Karpas-422 (cell line): ENCODE measurements around the gene TUBB8. TPM values are rescaled to one million over a fixed set of nuclear protein-coding genes. Genes with fewer than 3 reads are reported as not detected.
"Not testable (repeated sequence)": the region's sequence is repeated elsewhere in the genome, so short reads cannot be mapped to it uniquely, and the experiment has no call there.

Experiments used
- DNase-seq: peaks from one replicate; pipeline ENCODE4 v3.0.0-alpha.2; 2015
- H2AFZ ChIP-seq: fragments of 200-600 bp; sonication (generic); 2 replicates; pipeline ENCODE4 v1.6.1; 2014; ENCODE audit warnings: antibody characterized with exemption, low read length, mixed read lengths
- H3K27ac ChIP-seq: fragments of 200-600 bp; sonication (generic); 2 replicates; pipeline ENCODE4 v1.5.1; 2014; ENCODE audit warnings: mild to moderate bottlenecking, low read length, moderate library complexity
- H3K27me3 ChIP-seq: fragments of 200-600 bp; sonication (generic); 2 replicates; pipeline ENCODE4 v1.6.1; 2014; ENCODE audit warnings: low read length, mixed read lengths
- H3K36me3 ChIP-seq: fragments of 200-600 bp; sonication (generic); 2 replicates; pipeline ENCODE4 v1.6.1; 2014; ENCODE audit warnings: low read length, mixed read lengths; ENCODE audit not compliant: insufficient read depth
- H3K4me1 ChIP-seq: fragments of 200-600 bp; sonication (generic); 2 replicates; pipeline ENCODE4 v1.6.1; 2014; ENCODE audit warnings: mild to moderate bottlenecking, low read length, mixed read lengths
- H3K4me2 ChIP-seq: fragments of 200-600 bp; sonication (generic); 2 replicates; pipeline ENCODE4 v1.6.1; 2014; ENCODE audit warnings: low read length, low read depth, mild to moderate bottlenecking; ENCODE audit not compliant: poor library complexity, severe bottlenecking
- H3K4me3 ChIP-seq: fragments of 200-600 bp; sonication (generic); 2 replicates; pipeline ENCODE4 v1.5.1; 2014; ENCODE audit warnings: mild to moderate bottlenecking, antibody characterized with exemption, low read length, mixed read lengths
- H3K79me2 ChIP-seq: fragments of 200-600 bp; sonication (generic); 2 replicates; pipeline ENCODE4 v1.6.1; 2014; ENCODE audit warnings: mild to moderate bottlenecking, low read length, mixed read lengths
- H3K9ac ChIP-seq: fragments of 200-600 bp; sonication (generic); 2 replicates; pipeline ENCODE4 v1.6.0; 2014; ENCODE audit warnings: low read length
- H3K9me2 ChIP-seq: fragments of 200-600 bp; sonication (generic), shearing (Covaris generic); replicated peaks from 2 replicates; pipeline ENCODE4 v1.6.0; 2014; ENCODE audit warnings: mild to moderate bottlenecking, low read length, moderate library complexity; ENCODE audit not compliant: insufficient read depth
- H3K9me3 ChIP-seq: fragments of 300-700, 200-600 bp; sonication (generic); 2 replicates; pipeline ENCODE4 v1.6.1; 2014; ENCODE audit warnings: low read length, mixed read lengths
- H4K20me1 ChIP-seq: fragments of 200-600 bp; sonication (generic); 2 replicates; pipeline ENCODE4 v1.6.1; 2014; ENCODE audit warnings: mild to moderate bottlenecking, antibody characterized with exemption, low read length, low read depth; ENCODE audit not compliant: insufficient read depth
- total RNA-seq: library from RNA; depleted of rRNA; stranded (reverse); fragments of >200 nt; shearing (Covaris generic); gene quantifications from 2 replicates; pipeline ENCODE4 v1.2.3, GENCODE V29; 2014; ENCODE audit warnings: low replicate concordance; rRNA removed

TUBB8 gene
- total RNA-seq, 1 experiment from 2014 or later = not detected

DNA sequence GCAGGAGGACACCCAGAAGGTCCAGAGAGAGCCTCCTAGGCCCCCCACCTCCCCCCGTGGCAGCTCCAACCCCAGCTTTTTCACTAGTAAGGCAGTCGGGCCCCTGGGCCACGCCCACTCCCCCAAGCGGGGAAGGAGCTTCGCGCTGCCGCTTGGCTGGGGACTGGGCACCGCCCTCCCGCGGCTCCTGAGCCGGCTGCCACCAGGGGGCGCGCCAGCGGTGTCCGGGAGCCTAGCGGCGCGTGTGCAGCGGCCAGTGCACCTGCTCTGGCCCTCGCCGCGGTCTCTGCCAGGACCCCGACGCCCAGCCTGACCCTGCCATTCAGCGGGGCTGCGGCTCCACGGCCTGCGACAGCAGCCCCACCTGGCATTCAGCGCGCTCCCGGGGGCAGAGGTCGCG is 37.8 kb downstream of the TUBB8 start:
- H3K9me3 ChIP-seq, H3K79me2 ChIP-seq, DNase-seq: not testable (repeated sequence)

DNA sequence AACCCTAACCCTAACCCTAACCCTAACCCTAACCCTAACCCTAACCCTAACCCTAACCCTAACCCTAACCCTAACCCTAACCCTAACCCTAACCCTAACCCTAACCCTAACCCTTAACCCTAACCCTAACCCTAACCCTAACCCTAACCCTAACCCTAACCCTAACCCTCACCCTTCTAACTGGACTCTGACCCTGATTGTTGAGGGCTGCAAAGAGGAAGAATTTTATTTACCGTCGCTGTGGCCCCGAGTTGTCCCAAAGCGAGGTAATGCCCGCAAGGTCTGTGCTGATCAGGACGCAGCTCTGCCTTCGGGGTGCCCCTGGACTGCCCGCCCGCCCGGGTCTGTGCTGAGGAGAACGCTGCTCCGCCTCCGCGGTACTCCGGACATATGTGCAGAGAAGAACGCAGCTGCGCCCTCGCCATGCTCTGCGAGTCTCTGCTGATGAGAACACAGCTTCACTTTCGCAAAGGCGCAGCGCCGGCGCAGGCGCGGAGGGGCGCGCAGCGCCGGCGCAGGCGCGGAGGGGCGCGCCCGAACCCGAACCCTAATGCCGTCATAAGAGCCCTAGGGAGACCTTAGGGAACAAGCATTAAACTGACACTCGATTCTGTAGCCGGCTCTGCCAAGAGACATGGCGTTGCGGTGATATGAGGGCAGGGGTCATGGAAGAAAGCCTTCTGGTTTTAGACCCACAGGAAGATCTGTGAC is 38.7 kb downstream of the TUBB8 start:
- H3K9me2 ChIP-seq, H3K79me2 ChIP-seq, H3K9ac ChIP-seq, H3K27me3 ChIP-seq, H4K20me1 ChIP-seq, H3K4me1 ChIP-seq, H3K4me2 ChIP-seq, DNase-seq, H3K4me3 ChIP-seq, H3K27ac ChIP-seq, H3K36me3 ChIP-seq, H2AFZ ChIP-seq, H3K9me3 ChIP-seq: not testable (repeated sequence)

More for the DNA sequence above, 37.8 kb downstream of the TUBB8 start:
- H3K4me3 ChIP-seq, H3K9me2 ChIP-seq, H3K9ac ChIP-seq, H3K27me3 ChIP-seq, H3K4me1 ChIP-seq, H4K20me1 ChIP-seq, H2AFZ ChIP-seq, H3K4me2 ChIP-seq, H3K36me3 ChIP-seq, H3K27ac ChIP-seq: not testable (repeated sequence)

Other genes starting within 250 kb of the TUBB8 start
- gene ZMYND11, start 86.2 kb upstream of the TUBB8 start, total RNA-seq = 2.4 and 8.3 TPM in 2 replicates